Activated CD8-positive, alpha-beta T cell treated with anti-CD3 and anti-CD28 coated beads, Interleukin-2, amount 10 ng/mL, durations not matched to agents 7 days and 5 days (primary cell): ENCODE measurements around the gene SKAP1. TPM values are rescaled to one million over a fixed set of nuclear protein-coding genes. Genes with fewer than 3 reads are reported as not detected.

ENCODE experiments used
- ATAC-seq: fragments of 150-1000 bp; cut with Tn5 transposase; one replicate; pipeline ENCODE4 v1.10.0; 2021; ENCODE audit warnings: moderate library complexity
- CTCF ChIA-PET: fragments of 350-600 bp; sonication (Branson Sonifier 250); formaldehyde crosslinking; loops from one replicate; lab custom pipeline; 2021; ENCODE audit warnings: antibody characterized with exemption; lab: Charles Lee
- POLR2A ChIA-PET: fragments of 350-600 bp; sonication (Branson Sonifier 250); formaldehyde crosslinking; loops from one replicate; lab custom pipeline; 2021; ENCODE audit warnings: antibody characterized with exemption; lab: Charles Lee
- DNase-seq: peaks from one replicate; pipeline ENCODE4 v3.0.0-alpha.2; 2020
- H3K27ac Mint-ChIP-seq: one replicate; pipeline ENCODE4 v1.8.0; 2021; ENCODE audit warnings: mild to moderate bottlenecking, mixed read lengths
- H3K27me3 Mint-ChIP-seq: one replicate; pipeline ENCODE4 v1.8.0; 2021; ENCODE audit warnings: low read depth, mixed read lengths
- H3K36me3 Mint-ChIP-seq: one replicate; pipeline ENCODE4 v1.8.0; 2021; ENCODE audit warnings: low read depth, mixed read lengths
- H3K4me1 Mint-ChIP-seq: one replicate; pipeline ENCODE4 v1.8.0; 2021; ENCODE audit warnings: low read depth, mixed read lengths
- H3K4me3 Mint-ChIP-seq: one replicate; pipeline ENCODE4 v1.8.0; 2021; ENCODE audit warnings: mild to moderate bottlenecking, mixed read lengths
- H3K9me3 Mint-ChIP-seq: one replicate; pipeline ENCODE4 v1.8.0; 2022; ENCODE audit warnings: mixed read lengths; ENCODE audit not compliant: insufficient read depth
- total RNA-seq, 2 experiments: library from RNA; stranded (reverse); gene quantifications; one replicate each; pipeline ENCODE4 v1.2.3, GENCODE V29; 2021

Gene SKAP1
- total RNA-seq, 2 experiments from 2014 or later, result 93.8 to 94.1 TPM

GRCh38 chr17:48148854-48149786, 280.9 kb downstream of the SKAP1 start:
- ChIA-PET CTCF (interaction anchor here (0.8 to 1.5 kb wide), 2 partner anchors 20 to 122 kb away, joined by 4 to 5 read pairs; no protein-coding TSS in a partner anchor), POLR2A (no interaction called here)
- DNase-seq (no peak), ATAC-seq (no peak)
- no peaks in the 10 kb centered on the region for H3K27me3 Mint-ChIP-seq
- H3K4me3 Mint-ChIP-seq, result no peak overlapping the region
- no peaks in the 10 kb centered on the region for H3K9me3 Mint-ChIP-seq
- peaks cover 22% of the 10 kb centered on the region for H3K36me3 Mint-ChIP-seq
- H3K4me1 Mint-ChIP-seq, result peaks cover 2% of the 10 kb centered on the region
- H3K27ac Mint-ChIP-seq, result no peak overlapping the region

- ATAC-seq (no peak), DNase-seq (no peak)
- peaks cover 2% of the 10 kb centered on the region for H3K4me1 Mint-ChIP-seq
- POLR2A ChIA-PET, result no interaction called here
- H3K27ac Mint-ChIP-seq, result no peak overlapping the region
- H3K27me3 Mint-ChIP-seq, result no peaks in the 10 kb centered on the region
- H3K36me3 Mint-ChIP-seq, result peaks cover 20% of the 10 kb centered on the region
- CTCF ChIA-PET, result interaction anchor here (1.5 kb wide), 2 partner anchors 19 to 445 kb away, joined by 3 to 5 read pairs; partner anchors contain the start of gene HOXB5
- no peaks in the 10 kb centered on the region for H3K9me3 Mint-ChIP-seq
- no peak overlapping the region for H3K4me3 Mint-ChIP-seq
Observed at GRCh38 chr17:48148029-48148770, 281.8 kb downstream of the SKAP1 start.

- CTCF ChIA-PET, result no interaction called here
- DNase-seq (no peak), ATAC-seq (no peak)
- Mint-ChIP-seq H3K27me3 (no peaks in the 10 kb centered on the region), H3K27ac (no peak overlapping the region), H3K4me3 (no peak overlapping the region), H3K36me3 (peaks cover 25% of the 10 kb centered on the region), H3K9me3 (no peaks in the 10 kb centered on the region), H3K4me1 (peaks cover 5% of the 10 kb centered on the region)
- POLR2A ChIA-PET, result no interaction called here
Observed at GRCh38 chr17:48144976-48145798, 284.8 kb downstream of the SKAP1 start.

GRCh38 chr17:48144231-48144630, 285.8 kb downstream of the SKAP1 start:
- no peaks in the 10 kb centered on the region for H3K9me3 Mint-ChIP-seq
- H3K36me3 Mint-ChIP-seq, result peaks cover 32% of the 10 kb centered on the region
- CTCF ChIA-PET, result interaction anchor here (1.0 kb wide), 1 partner anchor 474 kb away, joined by 3 read pairs; no protein-coding TSS in a partner anchor
- POLR2A ChIA-PET, result no interaction called here
- no peak overlapping the region for H3K4me3 Mint-ChIP-seq
- peaks cover 6% of the 10 kb centered on the region for H3K4me1 Mint-ChIP-seq
- ATAC-seq (no peak), DNase-seq (no peak)
- no peak overlapping the region for H3K27ac Mint-ChIP-seq
- no peaks in the 10 kb centered on the region for H3K27me3 Mint-ChIP-seq

GRCh38 chr17:48143629-48144028, 286.4 kb downstream of the SKAP1 start:
- DNase-seq (no peak), ATAC-seq (no peak)
- Mint-ChIP-seq H3K27ac (no peak overlapping the region), H3K36me3 (peaks cover 32% of the 10 kb centered on the region), H3K4me1 (peaks cover 6% of the 10 kb centered on the region), H3K4me3 (no peak overlapping the region), H3K9me3 (no peaks in the 10 kb centered on the region), H3K27me3 (no peaks in the 10 kb centered on the region)
- ChIA-PET CTCF (interaction anchor here (0.7 to 1.4 kb wide), 3 partner anchors 16 to 475 kb away, joined by 3 to 4 read pairs (median 3); no protein-coding TSS in a partner anchor), POLR2A (no interaction called here)

- H3K9me3 Mint-ChIP-seq, result no peaks in the 10 kb centered on the region
- no peaks in the 10 kb centered on the region for H3K27me3 Mint-ChIP-seq
- ATAC-seq, result no peak
- CTCF ChIA-PET, result interaction anchor here (1.5 to 1.9 kb wide), 2 partner anchors 14 to 60 kb away, joined by 3 to 7 read pairs; no protein-coding TSS in a partner anchor
- peaks cover 35% of the 10 kb centered on the region for H3K36me3 Mint-ChIP-seq
- DNase-seq, result no peak
- H3K4me1 Mint-ChIP-seq, result peaks cover 4% of the 10 kb centered on the region
- POLR2A ChIA-PET, result no interaction called here
- peak overlapping the region; percentile 49 for H3K27ac Mint-ChIP-seq
- no peak overlapping the region for H3K4me3 Mint-ChIP-seq
Observed at GRCh38 chr17:48139944-48140343, 290.1 kb downstream of the SKAP1 start.

GRCh38 chr17:48137656-48138055, 292.4 kb downstream of the SKAP1 start:
- ATAC-seq, result no peak
- Mint-ChIP-seq H3K27ac (no peak overlapping the region), H3K9me3 (no peaks in the 10 kb centered on the region), H3K4me3 (no peak overlapping the region), H3K36me3 (peaks cover 24% of the 10 kb centered on the region), H3K4me1 (peaks cover 4% of the 10 kb centered on the region), H3K27me3 (no peaks in the 10 kb centered on the region)
- no peak for DNase-seq
- POLR2A ChIA-PET, result no interaction called here
- CTCF ChIA-PET, result interaction anchor here (1.6 kb wide), 1 partner anchor 58 kb away, joined by 7 read pairs; no protein-coding TSS in a partner anchor

GRCh38 chr17:48134912-48135480, 295.0 kb downstream of the SKAP1 start:
- POLR2A ChIA-PET, result no interaction called here

GRCh38 chr17:48132385-48132784, 297.6 kb downstream of the SKAP1 start:
- H3K9me3 Mint-ChIP-seq, result no peaks in the 10 kb centered on the region
- no peak for DNase-seq
- H3K4me3 Mint-ChIP-seq, result no peak overlapping the region
- peaks cover 13% of the 10 kb centered on the region for H3K36me3 Mint-ChIP-seq
- no peak for ATAC-seq
- no peaks in the 10 kb centered on the region for H3K27me3 Mint-ChIP-seq
- ChIA-PET POLR2A (no interaction called here), CTCF (interaction anchor here (0.7 to 9.3 kb wide), 6 partner anchors 8 to 107 kb away, joined by 3 to 111 read pairs (median 6); no protein-coding TSS in a partner anchor)
- H3K4me1 Mint-ChIP-seq, result peaks cover 5% of the 10 kb centered on the region
- H3K27ac Mint-ChIP-seq, result peak overlapping the region; percentile 68

More at GRCh38 chr17:48134912-48135480, 295.0 kb downstream of the SKAP1 start:
- H3K27ac Mint-ChIP-seq, result no peak overlapping the region
- no peaks in the 10 kb centered on the region for H3K27me3 Mint-ChIP-seq
- peaks cover 5% of the 10 kb centered on the region for H3K4me1 Mint-ChIP-seq
- H3K36me3 Mint-ChIP-seq, result peaks cover 20% of the 10 kb centered on the region
- DNase-seq (no peak), ATAC-seq (no peak)
- CTCF ChIA-PET, result interaction anchor here (1.1 to 2.9 kb wide), 4 partner anchors 11 to 458 kb away, joined by 3 to 15 read pairs (median 7); partner anchors contain the start of gene HOXB5
- H3K4me3 Mint-ChIP-seq, result no peak overlapping the region
- H3K9me3 Mint-ChIP-seq, result no peaks in the 10 kb centered on the region

GRCh38 chr17:48131216-48131824, 298.7 kb downstream of the SKAP1 start:
- Mint-ChIP-seq H3K4me3 (no peak overlapping the region), H3K27ac (peak overlapping the region; percentile 39), H3K4me1 (peaks cover 5% of the 10 kb centered on the region), H3K36me3 (peaks cover 18% of the 10 kb centered on the region), H3K9me3 (no peaks in the 10 kb centered on the region), H3K27me3 (no peaks in the 10 kb centered on the region)
- peak; percentile 70 for DNase-seq
- ChIA-PET POLR2A (no interaction called here), CTCF (interaction anchor here (0.7 to 9.3 kb wide), 12 partner anchors 12 to 105 kb away, joined by 3 to 111 read pairs (median 4); no protein-coding TSS in a partner anchor)
- ATAC-seq, result peak; percentile 80
